AG10803 (cell line): ENCODE results near the gene FLNB.

Source experiments
- DNase-seq: peaks from one replicate; pipeline ENCODE4 v3.0.0; 2010; ENCODE audit warnings: low read depth
- H3K4me3 ChIP-seq: 2 replicates; pipeline ENCODE4 v1.5.1; 2011; ENCODE audit warnings: mild to moderate bottlenecking, low read length, control low read depth
- CTCF ChIP-seq: conservative IDR thresholded peaks from 2 replicates; pipeline ENCODE4 v1.5.1; 2011; ENCODE audit warnings: mild to moderate bottlenecking, low read length, control low read depth, inconsistent platforms

FLNB gene

GRCh38 chr3:57962448-57962834 is 45.8 kb upstream of the FLNB start:
- no peak overlapping the region for H3K4me3 ChIP-seq
- DNase-seq, result no peak
- no peak for TF ChIP-seq CTCF

- H3K4me3 ChIP-seq, result no peak overlapping the region
- DNase-seq, result no peak
- TF ChIP-seq CTCF, result no peak
Observed at GRCh38 chr3:57963811-57964346, 44.3 kb upstream of the FLNB start.

GRCh38 chr3:57966829-57967228 is 41.4 kb upstream of the FLNB start:
- peak; percentile 74 for DNase-seq
- TF ChIP-seq CTCF, result no peak
- no peak overlapping the region for H3K4me3 ChIP-seq

- no peak overlapping the region for H3K4me3 ChIP-seq
- TF ChIP-seq CTCF, result no peak
- no peak for DNase-seq
Observed at GRCh38 chr3:57967590-57967989, 40.6 kb upstream of the FLNB start.

- no peak for DNase-seq
- H3K4me3 ChIP-seq, result no peak overlapping the region
- no peak for TF ChIP-seq CTCF
Observed at GRCh38 chr3:57968501-57968900, 39.7 kb upstream of the FLNB start.

- TF ChIP-seq CTCF, result no peak
- DNase-seq, result no peak
- no peak overlapping the region for H3K4me3 ChIP-seq
Observed at GRCh38 chr3:57971975-57972374, 36.2 kb upstream of the FLNB start.

- DNase-seq, result no peak
- TF ChIP-seq CTCF, result no peak
- no peak overlapping the region for H3K4me3 ChIP-seq
Observed at GRCh38 chr3:57972531-57973111, 35.6 kb upstream of the FLNB start.
